IgD-negative memory B cell (primary cell): ENCODE measurements around the gene ATP2A3. TPM values are rescaled to one million over a fixed set of nuclear protein-coding genes. Genes with fewer than 3 reads are reported as not detected.

Source experiments
- H3K27ac Mint-ChIP-seq, 3 donors: one replicate each; pipeline ENCODE4 v1.8.0; 2020 to 2022; ENCODE audit warnings: mild to moderate bottlenecking in 3 of 3, mixed read lengths in 3 of 3, moderate library complexity in 1 of 3
- H3K27me3 Mint-ChIP-seq: one replicate; pipeline ENCODE4 v1.8.0; 2021; ENCODE audit warnings: mixed read lengths
- H3K36me3 Mint-ChIP-seq: one replicate; pipeline ENCODE4 v1.8.0; 2020; ENCODE audit warnings: mild to moderate bottlenecking, mixed read lengths
- H3K4me1 Mint-ChIP-seq, 3 donors: one replicate each; pipeline ENCODE4 v1.8.0; 2020 to 2022; ENCODE audit warnings: mixed read lengths in 3 of 3, mild to moderate bottlenecking in 1 of 3
- H3K4me3 Mint-ChIP-seq, 4 donors: one replicate each; pipeline ENCODE4 v1.8.0; 2020 to 2022; ENCODE audit warnings: mild to moderate bottlenecking in 4 of 4, mixed read lengths in 4 of 4, moderate library complexity in 3 of 4
- H3K9me3 Mint-ChIP-seq, 3 donors: one replicate each; pipeline ENCODE4 v1.8.0; 2020 to 2021; ENCODE audit warnings: mixed read lengths in 3 of 3, mild to moderate bottlenecking in 1 of 3
- polyA plus RNA-seq: library from polyadenylated mRNA; unstranded; fragments of 300-500 nt; fragmentation: Illumina TruSeq; gene quantifications from one replicate; pipeline ENCODE4 v1.2.3, GENCODE V29; 2021

Gene ATP2A3
- polyA plus RNA-seq, 1 donor from 2014 or later = 155 TPM

GRCh38 chr17:3888343-3889171 lies 75.7 kb downstream of the ATP2A3 start:
- no peaks in the 10 kb centered on the region for H3K36me3 Mint-ChIP-seq
- peaks cover 15 to 29% (median 25%) of the 10 kb centered on the region in 3 donors for H3K4me1 Mint-ChIP-seq
- H3K27me3 Mint-ChIP-seq = no peaks in the 10 kb centered on the region
- H3K4me3 Mint-ChIP-seq = peak overlapping the region in 1 of 4 donors; percentile 70
- peak overlapping the region in 2 of 3 donors; percentile 48 to 83 for H3K27ac Mint-ChIP-seq
- H3K9me3 Mint-ChIP-seq = no peaks in the 10 kb centered on the region

- H3K36me3 Mint-ChIP-seq = no peaks in the 10 kb centered on the region
- H3K27me3 Mint-ChIP-seq = no peaks in the 10 kb centered on the region
- peak overlapping the region in 1 of 3 donors; percentile 46 for H3K27ac Mint-ChIP-seq
- H3K4me3 Mint-ChIP-seq = peak overlapping the region in 1 of 4 donors; percentile 14
- H3K9me3 Mint-ChIP-seq = no peaks in the 10 kb centered on the region
- H3K4me1 Mint-ChIP-seq = peaks cover 12 to 28% (median 23%) of the 10 kb centered on the region in 3 donors
These were observed 76.4 kb downstream of the ATP2A3 start for GRCh38 chr17:3887804-3888203.

GRCh38 chr17:3887394-3887793 lies 76.8 kb downstream of the ATP2A3 start:
- peaks cover 12 to 28% (median 23%) of the 10 kb centered on the region in 3 donors for H3K4me1 Mint-ChIP-seq
- peak overlapping the region in 2 of 4 donors; percentile 14 to 79 for H3K4me3 Mint-ChIP-seq
- H3K36me3 Mint-ChIP-seq = no peaks in the 10 kb centered on the region
- no peaks in the 10 kb centered on the region for H3K9me3 Mint-ChIP-seq
- H3K27me3 Mint-ChIP-seq = no peaks in the 10 kb centered on the region
- peak overlapping the region in 2 of 3 donors; percentile 44 to 46 for H3K27ac Mint-ChIP-seq

DNA sequence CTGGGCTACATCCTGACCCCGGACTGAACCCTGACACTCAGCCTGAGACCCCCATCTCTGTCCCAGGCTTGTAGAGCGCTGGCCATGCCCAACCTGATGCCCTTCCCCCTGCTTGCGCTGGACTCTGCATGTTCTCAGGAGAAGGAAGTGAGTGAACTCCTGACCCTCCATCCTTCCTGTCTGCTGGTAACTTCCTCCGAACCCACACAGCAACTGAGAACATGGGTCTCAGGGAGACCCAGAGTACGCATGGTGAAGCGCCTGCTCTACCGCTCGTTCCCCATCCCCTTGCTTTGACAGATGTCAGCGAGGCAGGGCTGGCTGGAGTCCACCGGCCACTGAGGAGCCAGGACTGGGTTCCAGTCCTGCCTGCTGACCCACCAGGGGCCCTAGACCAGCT lies 77.5 kb downstream of the ATP2A3 start:
- Mint-ChIP-seq H3K36me3 (no peaks in the 10 kb centered on the region), H3K4me3 (peak overlapping the region in 3 of 4 donors; percentile 18 to 92 (median 79)), H3K27ac (peak overlapping the region; percentile 44 to 76 (median 46)), H3K4me1 (peaks cover 12 to 28% (median 22%) of the 10 kb centered on the region in 3 donors), H3K27me3 (no peaks in the 10 kb centered on the region), H3K9me3 (no peaks in the 10 kb centered on the region)

- H3K36me3 Mint-ChIP-seq = no peaks in the 10 kb centered on the region
These were observed 78.3 kb downstream of the ATP2A3 start for GRCh38 chr17:3885970-3886369.

DNA sequence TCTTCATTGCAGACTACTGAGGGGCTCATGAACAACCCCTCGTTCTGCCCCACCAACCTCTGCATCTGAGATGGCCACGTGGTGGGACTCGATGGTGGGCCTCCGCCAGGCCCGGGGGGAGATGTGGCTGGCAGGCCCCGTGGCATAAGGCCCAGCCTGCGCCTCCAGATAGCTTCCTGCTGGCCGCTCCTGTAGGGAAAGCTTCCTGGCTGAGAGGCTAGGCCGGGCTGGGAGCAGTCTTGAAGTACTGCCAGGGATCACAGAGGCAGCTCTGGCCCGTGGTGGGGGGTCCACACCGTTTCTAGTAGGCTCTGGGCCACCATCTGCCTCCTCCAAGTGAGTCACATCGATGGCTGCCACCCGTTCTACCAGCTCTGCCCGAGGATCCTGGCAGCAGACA lies 79.0 kb downstream of the ATP2A3 start:
- H3K4me1 Mint-ChIP-seq = peaks cover 9 to 17% (median 12%) of the 10 kb centered on the region in 3 donors
- H3K36me3 Mint-ChIP-seq = no peaks in the 10 kb centered on the region
- H3K9me3 Mint-ChIP-seq = no peaks in the 10 kb centered on the region
- no peaks in the 10 kb centered on the region for H3K27me3 Mint-ChIP-seq
- peak overlapping the region in 1 of 4 donors; percentile 53 for H3K4me3 Mint-ChIP-seq
- H3K27ac Mint-ChIP-seq = no peak overlapping the region

More at GRCh38 chr17:3885970-3886369, 78.3 kb downstream of the ATP2A3 start:
- Mint-ChIP-seq H3K4me1 (peaks cover 12 to 22% (median 14%) of the 10 kb centered on the region in 3 donors), H3K4me3 (no peak overlapping the region), H3K27me3 (no peaks in the 10 kb centered on the region), H3K27ac (peak overlapping the region in 1 of 3 donors; percentile 44), H3K9me3 (no peaks in the 10 kb centered on the region)

GRCh38 chr17:3884188-3884587 lies 80.0 kb downstream of the ATP2A3 start:
- Mint-ChIP-seq H3K27me3 (no peaks in the 10 kb centered on the region), H3K4me1 (peaks cover 9 to 16% (median 12%) of the 10 kb centered on the region in 3 donors), H3K4me3 (peak overlapping the region in 1 of 4 donors; percentile 76), H3K9me3 (no peaks in the 10 kb centered on the region), H3K36me3 (peaks cover 2% of the 10 kb centered on the region), H3K27ac (peak overlapping the region in 1 of 3 donors; percentile 76)

DNA sequence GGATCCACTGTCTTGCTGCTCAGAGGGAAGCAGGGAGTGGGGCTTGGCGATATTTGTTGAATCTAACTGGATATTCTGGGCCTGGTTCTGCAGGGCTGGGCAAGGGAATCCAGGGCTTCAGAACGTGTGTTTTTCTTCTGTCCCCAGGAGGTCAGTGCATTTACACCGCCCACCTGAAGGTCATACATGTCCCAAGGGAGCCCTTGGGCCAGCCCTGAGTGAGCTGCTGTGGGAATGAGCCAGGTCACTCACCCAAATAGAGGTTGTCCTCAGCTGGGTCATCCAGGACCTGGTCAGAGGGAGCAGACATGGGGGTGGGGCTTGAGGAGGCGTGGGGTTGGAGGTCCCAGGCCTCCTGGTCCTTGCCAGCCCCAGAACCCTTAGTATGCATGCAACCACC lies 82.0 kb downstream of the ATP2A3 start:
- peaks cover 2% of the 10 kb centered on the region for H3K36me3 Mint-ChIP-seq
- no peak overlapping the region for H3K27ac Mint-ChIP-seq
- no peaks in the 10 kb centered on the region for H3K27me3 Mint-ChIP-seq
- no peak overlapping the region for H3K4me3 Mint-ChIP-seq
- H3K4me1 Mint-ChIP-seq = peaks cover 6 to 13% (median 12%) of the 10 kb centered on the region in 3 donors
- no peaks in the 10 kb centered on the region for H3K9me3 Mint-ChIP-seq

DNA sequence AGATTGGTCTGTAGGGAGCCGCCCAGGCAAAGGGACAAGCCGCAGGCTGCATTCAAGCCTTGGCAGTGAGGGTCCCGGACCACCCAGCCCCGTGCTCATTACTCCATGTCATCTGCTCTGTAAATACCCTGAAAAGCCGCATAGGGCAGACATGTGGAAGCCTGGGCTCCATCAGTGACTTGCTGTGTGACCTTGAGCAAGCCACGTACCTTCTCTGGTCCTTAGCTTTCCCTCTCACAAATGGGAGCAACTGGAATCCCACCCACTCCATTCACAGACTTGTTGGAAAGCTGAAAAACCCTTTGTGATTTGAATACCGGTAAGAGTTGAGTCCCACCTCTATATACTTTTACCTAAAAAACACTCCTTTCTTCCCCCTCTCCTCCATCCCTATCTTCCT lies 83.3 kb downstream of the ATP2A3 start:
- no peaks in the 10 kb centered on the region for H3K27me3 Mint-ChIP-seq
- no peaks in the 10 kb centered on the region for H3K9me3 Mint-ChIP-seq
- peaks cover 0 to 6% (median 1%) of the 10 kb centered on the region in 3 donors for H3K4me1 Mint-ChIP-seq
- no peak overlapping the region for H3K4me3 Mint-ChIP-seq
- H3K36me3 Mint-ChIP-seq = peaks cover 2% of the 10 kb centered on the region
- peak overlapping the region in 1 of 3 donors; percentile 25 for H3K27ac Mint-ChIP-seq

GRCh38 chr17:3879591-3880417 lies 84.4 kb downstream of the ATP2A3 start:
- Mint-ChIP-seq H3K4me1 (peaks cover 0 to 3% (median 1%) of the 10 kb centered on the region in 3 donors), H3K27me3 (no peaks in the 10 kb centered on the region), H3K4me3 (no peak overlapping the region), H3K27ac (peak overlapping the region in 1 of 3 donors; percentile 17), H3K9me3 (no peaks in the 10 kb centered on the region), H3K36me3 (peaks cover 4% of the 10 kb centered on the region)

DNA sequence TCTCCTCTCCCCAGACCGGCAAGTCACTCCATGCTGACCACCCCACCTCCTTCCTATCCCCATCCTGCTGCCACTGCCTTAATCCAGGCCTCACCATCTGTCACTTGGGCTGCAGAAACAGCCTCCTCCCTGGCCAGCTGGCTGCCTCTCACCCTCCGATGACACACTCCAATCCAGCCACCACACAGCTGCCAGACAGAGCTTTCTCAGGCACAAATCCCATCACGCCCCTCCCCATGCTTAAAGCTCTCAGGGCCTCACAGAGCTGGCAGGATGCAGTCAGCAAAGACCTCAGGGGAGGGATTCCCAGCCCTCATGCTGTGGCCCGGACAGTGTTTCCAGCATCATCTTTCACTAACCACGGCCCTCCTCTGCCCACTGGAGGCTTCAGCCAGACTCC lies 85.1 kb downstream of the ATP2A3 start:
- no peak overlapping the region for H3K4me3 Mint-ChIP-seq
- no peaks in the 10 kb centered on the region for H3K9me3 Mint-ChIP-seq
- H3K27ac Mint-ChIP-seq = peak overlapping the region in 2 of 3 donors; percentile 17 to 81
- no peaks in the 10 kb centered on the region for H3K27me3 Mint-ChIP-seq
- peaks cover 4% of the 10 kb centered on the region for H3K36me3 Mint-ChIP-seq
- peaks cover 0 to 1% (median 0%) of the 10 kb centered on the region in 3 donors for H3K4me1 Mint-ChIP-seq

DNA sequence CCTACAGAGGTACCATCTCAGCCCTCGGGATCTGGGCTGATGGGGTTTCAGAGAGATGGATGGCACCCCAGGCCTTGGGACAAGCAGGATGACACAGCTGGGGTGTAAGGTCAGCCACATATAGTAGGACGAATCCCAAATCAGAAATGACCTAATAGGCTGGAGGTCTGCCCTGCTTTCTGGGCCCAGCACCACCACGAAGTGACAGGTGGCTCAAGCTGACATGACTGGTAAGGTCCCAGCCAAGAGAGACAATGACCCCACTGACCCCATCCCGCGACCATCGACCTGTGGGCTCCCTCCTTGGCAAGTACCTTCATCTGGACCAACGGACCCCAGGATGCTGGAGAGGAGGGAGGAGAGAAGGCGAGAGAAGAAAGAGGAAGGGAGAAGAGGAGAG lies 87.0 kb downstream of the ATP2A3 start:
- Mint-ChIP-seq H3K4me3 (no peak overlapping the region), H3K27me3 (no peaks in the 10 kb centered on the region), H3K4me1 (no peaks in the 10 kb centered on the region), H3K36me3 (peaks cover 6% of the 10 kb centered on the region), H3K9me3 (no peaks in the 10 kb centered on the region), H3K27ac (no peak overlapping the region)

GRCh38 chr17:3875317-3875716 lies 88.9 kb downstream of the ATP2A3 start:
- H3K27ac Mint-ChIP-seq = no peak overlapping the region
- H3K4me1 Mint-ChIP-seq = peaks cover 3 to 4% (median 4%) of the 10 kb centered on the region in 3 donors
- H3K4me3 Mint-ChIP-seq = no peak overlapping the region
- peaks cover 8% of the 10 kb centered on the region for H3K36me3 Mint-ChIP-seq
- H3K27me3 Mint-ChIP-seq = no peaks in the 10 kb centered on the region
- no peaks in the 10 kb centered on the region for H3K9me3 Mint-ChIP-seq
